MM.1S (cell line): ENCODE measurements around the gene SMIM10L1.

ENCODE experiments used
- DNase-seq: peaks from one replicate; pipeline ENCODE4 v3.0.0-alpha.2; 2015
- H2AFZ ChIP-seq: fragments of 300-600 bp; sonication (generic); 2 replicates; pipeline ENCODE4 v1.6.0; 2016; ENCODE audit warnings: antibody characterized with exemption, low read length
- H3F3A ChIP-seq: fragments of 300-600 bp; sonication (generic); 2 replicates; pipeline ENCODE4 v1.6.1; 2016; ENCODE audit warnings: mild to moderate bottlenecking, antibody characterized with exemption, low read length, moderate library complexity, mixed read lengths; ENCODE audit not compliant: insufficient read depth
- H3K27ac ChIP-seq: fragments of 300-600 bp; sonication (generic); 2 replicates; pipeline ENCODE4 v1.5.1; 2016; ENCODE audit warnings: mild to moderate bottlenecking, low read length
- H3K27me3 ChIP-seq: fragments of 300-600 bp; sonication (generic); replicated peaks from 2 replicates; pipeline ENCODE4 v1.6.0; 2016; ENCODE audit warnings: low read length; ENCODE audit not compliant: insufficient read depth
- H3K36me3 ChIP-seq: fragments of 300-600 bp; sonication (generic); replicated peaks from 2 replicates; pipeline ENCODE4 v1.6.1; 2016; ENCODE audit warnings: mild to moderate bottlenecking, low read length, mixed read lengths; ENCODE audit not compliant: insufficient read depth
- H3K4me1 ChIP-seq: fragments of 300-600 bp; sonication (generic); 2 replicates; pipeline ENCODE4 v1.6.1; 2016; ENCODE audit warnings: low read length, mixed read lengths
- H3K4me2 ChIP-seq: fragments of 300-600 bp; sonication (generic); 2 replicates; pipeline ENCODE4 v1.6.0; 2016; ENCODE audit warnings: low read depth, low read length
- H3K4me3 ChIP-seq: fragments of 300-600 bp; sonication (generic); 2 replicates; pipeline ENCODE4 v1.5.1; 2016; ENCODE audit warnings: low read length, mixed read lengths
- H3K79me2 ChIP-seq: fragments of 300-600 bp; sonication (generic); 2 replicates; pipeline ENCODE4 v1.6.1; 2016; ENCODE audit warnings: mixed run types, low read length, mixed read lengths
- H3K9ac ChIP-seq: fragments of 300-600 bp; sonication (generic); 2 replicates; pipeline ENCODE4 v1.6.1; 2016; ENCODE audit warnings: low read length, mixed read lengths
- H3K9me2 ChIP-seq: fragments of 300-600 bp; sonication (generic); replicated peaks from 2 replicates; pipeline ENCODE4 v1.6.1; 2016; ENCODE audit warnings: mild to moderate bottlenecking, low read length, mixed read lengths; ENCODE audit not compliant: insufficient read depth
- H3K9me3 ChIP-seq: fragments of 300-600 bp; sonication (generic); replicated peaks from 2 replicates; pipeline ENCODE4 v1.6.1; 2016; ENCODE audit warnings: mild to moderate bottlenecking, low read length, mixed read lengths; ENCODE audit not compliant: insufficient read depth
- H4K20me1 ChIP-seq: fragments of 300-600 bp; sonication (generic); 2 replicates; pipeline ENCODE4 v1.6.1; 2016; ENCODE audit warnings: mild to moderate bottlenecking, low read length, moderate library complexity, mixed read lengths; ENCODE audit not compliant: insufficient read depth
- EZH2 ChIP-seq: fragments of 300-600 bp; sonication (generic); optimal IDR thresholded peaks from 2 replicates; pipeline ENCODE3; 2017; ENCODE audit warnings: low read depth, mild to moderate bottlenecking, antibody characterized with exemption, low read length, mixed read lengths
- EZH2phosphoT487 ChIP-seq: fragments of 300-600 bp; sonication (generic); IDR thresholded peaks from 2 replicates; pipeline ENCODE4 v1.6.1; 2018; ENCODE audit warnings: antibody characterized with exemption, low read length
- TF ChIP-seq, protein P1 (sequence below): fragments of 300-600 bp; sonication (generic); IDR thresholded peaks from 2 replicates; pipeline ENCODE4 v1.5.1; 2016; ENCODE audit warnings: antibody characterized with exemption, low read length, mixed read lengths

SMIM10L1 gene

DNA sequence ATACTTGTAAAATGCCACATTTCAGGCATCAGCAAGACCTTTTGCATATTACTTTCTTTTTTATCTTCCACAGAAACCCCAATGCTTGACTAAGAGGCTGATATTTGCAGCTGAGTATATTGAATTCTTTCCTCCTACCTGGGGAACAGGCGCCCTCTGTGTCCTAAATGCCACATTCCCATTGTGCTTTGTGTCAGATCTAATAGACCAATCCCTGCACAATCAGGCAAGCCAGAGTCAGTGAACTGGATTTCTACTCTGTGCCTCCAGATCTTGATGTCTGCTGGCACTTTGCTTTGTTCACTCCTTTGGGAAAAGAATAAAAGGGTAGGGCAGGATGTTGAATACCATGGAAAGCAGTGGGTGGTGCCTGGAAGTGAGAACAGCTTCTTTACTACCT is 38.1 kb downstream of the SMIM10L1 start:
- TF ChIP-seq, protein P1, sequence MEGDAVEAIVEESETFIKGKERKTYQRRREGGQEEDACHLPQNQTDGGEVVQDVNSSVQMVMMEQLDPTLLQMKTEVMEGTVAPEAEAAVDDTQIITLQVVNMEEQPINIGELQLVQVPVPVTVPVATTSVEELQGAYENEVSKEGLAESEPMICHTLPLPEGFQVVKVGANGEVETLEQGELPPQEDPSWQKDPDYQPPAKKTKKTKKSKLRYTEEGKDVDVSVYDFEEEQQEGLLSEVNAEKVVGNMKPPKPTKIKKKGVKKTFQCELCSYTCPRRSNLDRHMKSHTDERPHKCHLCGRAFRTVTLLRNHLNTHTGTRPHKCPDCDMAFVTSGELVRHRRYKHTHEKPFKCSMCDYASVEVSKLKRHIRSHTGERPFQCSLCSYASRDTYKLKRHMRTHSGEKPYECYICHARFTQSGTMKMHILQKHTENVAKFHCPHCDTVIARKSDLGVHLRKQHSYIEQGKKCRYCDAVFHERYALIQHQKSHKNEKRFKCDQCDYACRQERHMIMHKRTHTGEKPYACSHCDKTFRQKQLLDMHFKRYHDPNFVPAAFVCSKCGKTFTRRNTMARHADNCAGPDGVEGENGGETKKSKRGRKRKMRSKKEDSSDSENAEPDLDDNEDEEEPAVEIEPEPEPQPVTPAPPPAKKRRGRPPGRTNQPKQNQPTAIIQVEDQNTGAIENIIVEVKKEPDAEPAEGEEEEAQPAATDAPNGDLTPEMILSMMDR = no peak
- TF ChIP-seq EZH2 = no peak
- TF ChIP-seq EZH2phosphoT487 = no peak
- no peaks in the 10 kb centered on the region for H3K36me3 ChIP-seq
- no peaks in the 10 kb centered on the region for H3K4me1 ChIP-seq
- no peaks in the 10 kb centered on the region for H4K20me1 ChIP-seq
- no peaks in the 10 kb centered on the region for H3F3A ChIP-seq
- no peak overlapping the region for H3K9ac ChIP-seq
- H3K4me3 ChIP-seq = no peak overlapping the region
- no peak overlapping the region for H3K4me2 ChIP-seq
- H3K27me3 ChIP-seq = no peaks in the 10 kb centered on the region
- no peaks in the 10 kb centered on the region for H3K9me2 ChIP-seq
- no peak for DNase-seq
- H3K27ac ChIP-seq = no peak overlapping the region
- H3K9me3 ChIP-seq = no peaks in the 10 kb centered on the region
- no peak overlapping the region for H2AFZ ChIP-seq
- no peaks in the 10 kb centered on the region for H3K79me2 ChIP-seq
